ENCODE results near the gene CD79B. TPM values are rescaled to one million over a fixed set of nuclear protein-coding genes. Genes with fewer than 3 reads are reported as not detected.
"Not testable (repeated sequence)": the region's sequence is repeated elsewhere in the genome, so short reads cannot be mapped to it uniquely, and the experiment has no call there.

CD79B gene
- total RNA-seq, 1 experiment from 2014 or later: not detected

DNA sequence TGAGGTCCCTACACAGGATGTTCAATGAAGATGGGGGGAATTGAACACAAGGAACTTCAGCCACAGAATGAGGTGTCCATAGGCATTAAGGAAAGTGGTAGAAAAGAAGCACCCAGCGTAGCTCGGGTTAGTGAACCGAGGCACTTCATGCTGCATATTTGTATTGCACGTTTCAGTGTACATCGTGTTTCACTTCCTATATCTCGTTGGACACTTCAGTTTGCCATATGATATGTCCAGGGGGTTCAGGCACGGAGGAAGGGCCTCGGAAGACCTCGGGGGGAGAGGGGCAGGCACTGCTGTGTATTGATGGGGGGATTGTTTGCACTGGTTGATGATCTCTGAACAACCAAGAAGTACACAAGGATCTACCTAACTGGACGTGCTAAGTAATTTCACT, 16.4 kb downstream of the CD79B start:
- not testable (repeated sequence) for DNase-seq (ENCODE audit: extremely low read depth, low read depth)

DNA sequence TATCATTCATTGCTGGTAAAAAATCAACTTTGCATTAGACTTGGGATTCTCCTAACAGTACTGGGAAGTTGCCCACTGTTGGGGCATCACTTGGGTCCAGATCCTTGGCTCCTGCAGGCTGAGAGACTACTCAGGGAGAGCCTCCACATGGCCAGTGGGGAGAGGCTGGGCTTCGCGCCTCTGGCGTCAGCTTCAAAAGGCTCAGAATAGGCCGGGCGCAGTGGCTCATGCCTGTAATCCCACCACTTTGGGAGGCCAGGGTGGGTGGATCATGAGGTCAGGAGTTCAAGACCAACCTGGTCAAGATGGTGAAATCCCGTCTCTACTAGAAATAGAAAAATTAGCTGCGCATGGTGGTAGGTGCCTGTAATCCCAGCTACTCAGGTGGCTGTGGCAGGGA, 17.7 kb downstream of the CD79B start:
- DNase-seq (ENCODE audit: extremely low read depth, low read depth): no peak

DNA sequence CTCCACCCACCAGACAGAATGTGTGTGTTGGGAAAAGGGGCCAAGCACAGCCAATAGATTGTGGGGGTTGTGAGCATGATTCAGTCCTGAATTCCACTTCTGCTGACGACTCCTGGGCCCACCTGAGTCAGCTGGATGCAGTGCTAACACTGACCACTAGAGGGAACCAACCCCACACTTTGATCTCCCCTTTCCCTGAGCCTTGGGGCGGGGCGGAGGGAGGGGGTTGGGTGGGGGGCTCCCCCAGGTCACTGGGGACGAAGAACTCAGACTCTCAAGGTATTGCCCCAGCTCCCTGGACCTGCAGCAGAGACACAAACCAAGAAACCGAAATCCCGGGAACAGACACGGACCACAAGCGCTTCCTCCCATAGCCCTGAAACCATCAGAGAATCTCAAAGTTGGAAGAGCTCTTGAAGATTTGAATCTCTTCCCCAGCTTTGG, 20.5 kb downstream of the CD79B start:
- DNase-seq (ENCODE audit: extremely low read depth, low read depth): peak; percentile 32

DNA sequence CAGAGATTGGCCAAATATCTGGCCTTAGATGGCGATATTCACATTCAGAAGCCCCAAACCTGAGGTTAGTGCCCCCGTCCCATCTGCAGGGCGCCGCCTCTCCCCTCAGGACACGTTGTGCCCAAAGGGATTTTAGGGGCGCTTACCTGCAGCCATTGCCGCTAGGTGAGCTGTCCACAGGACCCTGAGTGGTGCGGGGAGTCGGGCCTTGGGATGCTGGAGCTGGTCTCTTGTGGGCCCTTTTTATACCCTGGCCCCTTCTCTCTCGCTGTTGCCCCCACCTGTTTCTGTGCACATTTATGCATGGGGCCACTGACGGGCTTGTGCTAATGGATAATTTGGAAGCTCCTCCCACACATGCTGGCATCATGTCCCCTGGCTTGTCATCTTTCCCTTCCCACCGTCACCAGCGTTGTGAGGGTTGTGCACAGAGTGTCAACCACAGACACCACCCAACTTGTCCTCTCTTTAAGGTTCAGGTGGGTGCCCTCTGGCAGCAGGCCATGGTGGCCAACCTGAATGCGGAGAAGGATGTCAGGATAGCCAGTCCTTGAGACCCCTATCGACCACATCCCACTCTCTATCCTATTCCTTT, 21.0 kb downstream of the CD79B start, which contains the start of gene CSHL1:
TSS of gene CSHL1 (minus strand) at position 218 of the 595 bp plus-strand sequence. CDS start at position 156, 62 bp downstream.
- no peak for DNase-seq (ENCODE audit: extremely low read depth, low read depth)

DNA sequence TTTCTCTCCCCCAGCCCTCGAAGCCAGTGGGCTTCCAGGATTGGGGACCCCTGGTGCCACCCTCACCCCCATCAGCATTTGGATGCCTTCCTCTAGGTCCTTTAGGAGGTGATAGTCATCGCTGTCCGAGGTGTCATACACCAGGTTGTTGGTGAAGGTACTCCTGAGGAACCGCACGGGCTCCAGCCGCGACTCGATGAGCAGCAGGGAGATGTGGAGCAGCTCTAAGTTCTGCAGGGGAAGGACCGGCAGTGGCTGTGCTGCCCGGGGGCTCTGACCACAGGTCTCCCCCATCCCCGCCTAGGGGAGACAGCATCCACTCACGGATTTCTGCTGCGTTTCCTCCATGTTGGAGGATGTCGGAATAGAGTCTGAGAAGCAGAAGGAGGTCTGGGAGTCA, 22.0 kb downstream of the CD79B start:
- DNase-seq (ENCODE audit: extremely low read depth, low read depth): no peak

DNA sequence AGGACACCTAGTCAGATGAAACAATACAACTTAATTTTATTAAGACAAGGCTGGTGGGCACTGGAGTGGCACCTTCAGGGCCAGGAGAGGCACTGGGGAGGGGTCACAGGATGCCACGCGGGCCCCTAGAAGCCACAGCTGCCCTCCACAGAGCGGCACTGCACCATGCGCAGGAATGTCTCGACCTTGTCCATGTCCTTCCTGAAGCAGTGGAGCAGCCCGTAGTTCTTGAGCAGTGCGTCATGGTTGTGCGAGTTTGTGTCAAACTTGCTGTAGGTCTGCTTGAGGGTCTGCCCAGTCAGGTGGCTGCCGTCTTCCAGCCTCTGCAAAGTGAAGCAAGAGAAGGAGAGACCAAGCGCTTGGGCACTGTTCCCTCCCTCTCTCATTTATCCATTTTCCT, 22.5 kb downstream of the CD79B start:
- DNase-seq (ENCODE audit: extremely low read depth, low read depth): not testable (repeated sequence)

DNA sequence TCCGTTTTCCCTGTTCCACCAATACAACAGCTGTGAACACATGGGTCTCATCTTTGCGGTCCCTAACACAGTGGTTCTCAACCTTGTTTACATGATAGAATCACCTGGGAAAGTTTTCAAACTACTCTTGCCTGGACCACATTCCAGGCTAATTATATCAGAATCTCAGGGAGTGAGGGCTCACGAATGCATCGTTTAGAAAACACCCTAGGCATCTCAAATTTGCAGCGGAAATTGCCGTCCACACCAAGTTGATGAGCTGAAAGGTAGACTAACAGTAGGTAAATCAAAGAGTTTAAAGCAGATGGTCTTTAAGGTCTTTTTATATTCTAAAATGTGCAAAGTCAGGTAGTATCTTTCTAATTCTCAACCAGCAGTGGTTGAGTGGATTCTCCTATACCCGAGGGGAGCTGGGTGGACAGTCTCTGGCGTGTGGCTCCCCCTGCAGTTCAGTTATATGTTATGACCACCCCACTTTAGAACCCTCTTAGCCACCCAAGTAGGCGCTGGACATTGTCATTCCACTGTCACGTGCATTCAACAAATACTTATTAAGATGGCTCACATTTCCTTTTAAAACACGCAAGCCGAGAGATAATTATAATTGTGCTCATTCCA, 24.9 kb downstream of the CD79B start:
- DNase-seq (ENCODE audit: extremely low read depth, low read depth): not testable (repeated sequence)

DNA sequence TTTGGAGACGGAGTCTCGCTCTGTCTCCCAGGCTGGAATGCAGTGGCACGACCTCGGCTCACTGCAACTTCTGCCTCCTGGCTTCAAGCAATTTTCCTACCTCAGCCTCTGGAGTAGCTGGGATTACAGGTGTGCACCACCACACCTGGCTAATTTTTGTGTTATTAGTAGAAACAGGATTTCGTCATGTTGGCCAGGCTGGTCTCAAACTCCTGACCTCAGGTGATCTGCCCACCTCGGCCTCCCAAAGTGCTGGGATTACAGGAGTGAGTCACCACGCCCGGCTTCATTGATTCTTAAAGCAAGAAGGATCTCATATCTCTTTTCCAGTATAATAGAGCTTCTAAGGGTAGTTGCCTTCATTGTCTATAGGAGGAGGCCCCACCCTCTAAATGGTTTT, 27.3 kb downstream of the CD79B start:
- not testable (repeated sequence) for DNase-seq (ENCODE audit: extremely low read depth, low read depth)

DNA sequence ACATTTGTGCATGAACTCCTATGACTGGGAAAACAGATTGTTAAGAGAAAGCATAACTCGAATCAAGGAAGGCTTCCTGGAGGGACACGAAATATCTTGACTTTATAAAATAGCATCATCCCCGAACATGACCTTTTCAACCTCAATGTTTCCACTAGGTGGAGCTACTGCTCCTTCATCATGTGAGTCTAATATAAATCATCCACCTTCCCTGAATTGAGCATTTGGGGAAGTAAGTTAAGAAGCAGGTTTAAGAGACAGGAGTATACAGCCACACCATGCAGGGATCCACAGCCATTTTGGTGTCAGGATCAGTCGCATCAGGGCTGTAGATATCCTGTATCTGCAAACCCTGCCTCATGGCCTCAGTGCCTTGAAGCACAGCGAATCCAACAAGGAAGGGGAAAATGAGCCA, 28.3 kb downstream of the CD79B start:
- peak; percentile 19 for DNase-seq (ENCODE audit: extremely low read depth, low read depth)

DNA sequence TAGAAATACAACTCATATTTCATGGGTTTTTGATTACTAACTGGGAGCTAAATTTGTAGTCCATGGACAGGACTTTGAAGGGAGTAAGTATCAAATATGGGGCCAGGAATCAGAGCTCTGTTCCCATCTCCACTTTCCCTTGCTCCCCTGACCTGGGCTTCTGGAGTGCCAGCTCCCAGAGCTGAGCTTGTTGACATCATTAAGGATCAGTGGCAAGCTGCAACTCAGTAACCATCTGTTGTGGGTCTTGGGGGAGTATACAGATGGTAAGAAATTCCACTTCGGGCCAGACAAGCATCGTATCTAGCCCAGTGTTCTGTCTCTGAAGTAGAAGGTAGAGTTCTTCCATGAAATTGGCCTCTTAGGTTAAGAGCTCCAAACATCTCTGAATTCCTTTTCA, 30.2 kb downstream of the CD79B start:
- DNase-seq (ENCODE audit: extremely low read depth, low read depth): not testable (repeated sequence)

DNA sequence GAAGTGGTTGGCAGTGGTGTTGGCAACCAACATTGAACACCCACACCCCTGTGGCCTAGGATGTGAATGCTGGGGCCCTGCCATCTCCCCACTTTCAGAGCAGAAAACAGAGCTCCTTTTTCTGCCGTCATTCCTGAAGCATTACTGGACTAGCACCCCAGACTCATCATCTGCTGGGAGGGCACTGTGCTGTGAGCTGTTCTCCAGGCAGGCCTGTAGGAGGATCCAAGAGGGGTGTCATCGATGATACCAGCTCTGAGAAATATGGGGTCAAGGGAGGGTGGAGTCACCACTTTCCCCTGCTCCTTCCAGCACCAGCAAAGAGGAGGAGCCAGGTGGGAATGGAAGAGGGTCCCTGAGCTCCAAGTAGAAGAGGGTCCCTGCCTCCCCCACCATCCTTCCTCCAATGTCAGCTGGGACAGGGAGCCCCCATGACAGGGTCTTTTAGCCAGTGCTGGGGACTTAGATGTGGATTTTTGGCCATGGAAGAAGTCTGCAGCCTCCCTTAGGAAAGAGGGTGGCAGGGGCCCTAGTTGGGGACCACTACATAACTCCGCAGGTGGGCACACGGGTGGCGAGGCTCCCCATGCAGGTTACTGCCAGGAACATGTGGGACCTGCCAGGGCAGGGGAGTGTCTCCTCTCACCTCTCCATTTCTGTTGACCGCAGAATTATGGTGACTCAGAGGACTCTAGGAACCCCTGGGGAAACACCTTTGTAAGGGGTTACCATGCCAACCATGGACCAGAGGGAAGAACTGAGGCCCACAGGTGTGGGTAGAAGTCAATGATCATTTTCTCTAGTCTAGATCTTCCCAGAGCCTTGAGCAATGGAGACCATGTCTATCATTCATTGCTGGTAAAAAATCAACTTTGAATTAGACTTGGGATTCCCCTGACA, 33.0 kb downstream of the CD79B start:
- not testable (repeated sequence) for DNase-seq (ENCODE audit: extremely low read depth, low read depth)

DNA sequence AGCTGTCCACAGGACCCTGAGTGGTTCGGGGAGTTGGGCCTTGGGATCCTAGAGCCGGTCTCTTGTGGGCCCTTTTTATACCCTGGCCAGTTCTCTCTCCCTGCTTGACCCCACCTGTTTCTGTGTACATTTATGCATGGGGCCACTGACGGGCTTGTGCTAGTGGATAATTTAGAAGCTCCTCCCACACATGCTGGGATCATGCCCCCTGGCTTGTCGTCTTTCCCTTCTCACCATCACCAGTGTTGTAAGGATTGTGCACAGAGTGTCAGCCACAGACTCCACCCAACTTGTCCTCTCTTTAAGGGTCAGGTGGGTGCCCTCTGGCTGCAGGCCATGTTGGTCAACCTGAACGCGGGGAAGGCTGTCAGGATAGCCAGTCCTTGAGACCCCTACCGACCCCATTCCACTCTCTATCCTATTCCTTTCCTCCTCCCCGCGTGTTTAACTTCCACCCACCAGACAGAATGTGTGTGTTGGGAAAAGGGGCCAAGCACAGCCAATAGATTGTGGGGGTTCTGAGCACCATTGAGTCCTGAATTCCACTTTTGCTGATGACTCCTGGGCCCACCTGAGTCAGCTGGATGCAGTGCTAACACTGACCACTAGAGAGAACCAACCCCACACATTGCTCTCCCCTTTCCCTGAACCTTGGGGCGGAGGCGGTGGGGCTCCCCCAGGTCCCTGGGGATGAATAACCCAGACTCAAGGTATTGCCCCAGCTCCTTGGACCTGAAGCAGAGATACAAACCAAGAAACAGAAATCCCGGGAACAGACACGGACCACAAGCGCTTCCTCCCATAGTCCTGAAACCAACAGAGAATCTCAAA, 35.4 kb downstream of the CD79B start, which contains the start of gene CSH1:
TSS of gene CSH1 (minus strand) at position 51 of the 831 bp plus-strand sequence. CDS start 63 bp downstream, outside the sequence.
- DNase-seq (ENCODE audit: extremely low read depth, low read depth): not testable (repeated sequence)

DNA sequence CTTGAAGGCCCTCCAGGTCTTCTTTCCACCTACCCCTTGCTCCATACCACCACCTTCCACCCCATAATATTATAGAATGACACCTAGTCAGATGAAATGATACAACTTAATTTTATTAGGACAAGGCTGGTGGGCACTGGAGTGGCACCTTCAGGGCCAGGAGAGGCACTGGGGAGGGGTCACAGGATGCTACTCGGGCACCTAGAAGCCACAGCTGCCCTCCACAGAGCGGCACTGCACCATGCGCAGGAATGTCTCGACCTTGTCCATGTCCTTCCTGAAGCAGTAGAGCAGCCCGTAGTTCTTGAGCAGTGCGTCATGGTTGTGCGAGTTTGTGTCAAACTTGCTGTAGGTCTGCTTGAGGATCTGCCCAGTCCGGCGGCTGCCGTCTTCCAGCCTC, 37.3 kb downstream of the CD79B start:
- not testable (repeated sequence) for DNase-seq (ENCODE audit: extremely low read depth, low read depth)

DNA sequence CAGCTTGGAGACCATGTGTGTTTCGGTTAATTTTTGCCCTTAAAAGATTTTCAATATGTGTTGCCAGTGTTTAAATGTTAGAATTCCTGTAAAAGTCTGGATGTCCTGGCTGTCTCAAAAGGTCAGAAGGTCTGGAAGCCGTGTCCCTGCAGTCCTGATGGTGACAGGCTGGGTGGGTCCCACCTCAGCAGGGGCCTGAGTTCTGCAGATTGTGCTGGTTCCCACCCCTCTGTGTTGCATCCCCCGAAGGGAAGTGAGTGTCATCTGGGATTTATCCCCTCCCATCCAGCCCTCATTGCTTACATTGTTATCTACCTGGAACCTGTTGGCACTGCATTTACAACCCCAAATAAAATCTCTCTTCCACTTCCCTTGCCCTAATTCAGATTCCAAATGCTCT, 38.1 kb downstream of the CD79B start:
- DNase-seq (ENCODE audit: extremely low read depth, low read depth): not testable (repeated sequence)

DNA sequence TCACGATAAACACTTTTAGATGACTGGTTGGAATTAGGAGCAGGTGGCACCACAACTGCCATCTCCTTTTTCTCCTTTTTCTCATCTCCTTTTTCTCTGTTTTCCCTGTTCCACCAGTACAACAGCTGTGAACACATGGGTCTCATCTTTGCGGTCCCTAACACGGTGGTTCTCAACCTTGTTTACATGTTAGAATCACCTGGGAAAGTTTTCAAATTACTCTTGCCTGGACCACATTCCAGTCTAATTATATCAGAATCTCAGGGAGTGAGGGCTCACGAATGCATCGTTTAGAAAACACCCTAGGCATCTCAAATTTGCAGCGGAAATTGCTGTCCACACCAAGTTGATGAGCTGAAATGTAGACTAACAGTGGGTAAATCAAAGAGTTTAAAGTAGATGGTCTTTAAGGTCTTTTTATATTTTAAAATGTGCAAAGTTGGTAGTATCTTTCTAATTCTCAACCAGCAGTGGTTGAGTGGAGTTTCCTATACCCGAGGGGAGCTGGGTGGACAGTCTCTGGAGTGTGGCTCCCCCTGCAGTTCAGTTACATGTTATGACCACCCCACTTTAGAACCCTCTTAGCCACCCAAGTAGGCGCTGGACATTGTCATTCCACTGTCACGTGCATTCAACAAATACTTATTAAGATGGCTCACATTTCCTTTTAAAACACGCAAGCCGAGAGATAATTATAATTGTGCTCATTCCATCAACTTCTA, 39.7 kb downstream of the CD79B start:
- not testable (repeated sequence) for DNase-seq (ENCODE audit: extremely low read depth, low read depth)

DNA sequence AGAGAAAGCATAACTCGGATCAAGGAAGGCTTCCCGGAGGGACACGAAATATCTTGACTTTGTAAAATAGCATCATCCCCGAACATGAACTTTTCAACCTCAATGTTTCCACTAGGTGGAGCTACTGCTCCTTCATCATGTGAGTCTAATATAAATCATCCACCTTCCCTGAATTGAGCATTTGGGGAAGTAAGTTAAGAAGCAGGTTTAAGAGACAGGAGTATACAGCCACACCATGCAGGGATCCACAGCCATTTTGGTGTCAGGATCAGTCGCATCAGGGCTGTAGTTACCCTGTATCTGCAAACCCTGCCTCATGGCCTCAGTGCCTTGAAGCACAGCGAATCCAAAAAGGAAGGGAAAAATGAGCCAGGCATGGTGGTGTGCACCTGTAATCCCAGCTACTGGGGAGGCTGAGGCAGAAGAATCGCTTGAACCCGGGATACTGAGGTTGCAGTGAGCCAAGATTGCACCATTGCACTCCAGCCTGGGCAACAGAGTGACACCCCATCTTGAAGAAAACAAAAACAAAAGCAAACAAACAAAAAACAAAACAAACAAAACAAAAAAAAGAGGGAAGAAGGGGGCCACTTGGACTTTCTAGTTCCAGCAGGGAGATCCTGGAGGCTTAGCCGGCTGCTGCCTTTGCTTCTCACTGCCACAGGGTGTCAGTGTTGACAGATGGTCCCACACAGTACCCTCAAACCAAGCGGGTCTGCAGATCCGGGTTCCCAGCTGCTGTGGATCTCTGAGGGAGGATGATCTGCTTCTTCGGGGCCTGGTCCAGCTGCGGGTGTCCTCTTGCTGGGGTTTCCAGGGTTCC, 42.9 kb downstream of the CD79B start:
- DNase-seq (ENCODE audit: extremely low read depth, low read depth): peak; percentile 27

DNA sequence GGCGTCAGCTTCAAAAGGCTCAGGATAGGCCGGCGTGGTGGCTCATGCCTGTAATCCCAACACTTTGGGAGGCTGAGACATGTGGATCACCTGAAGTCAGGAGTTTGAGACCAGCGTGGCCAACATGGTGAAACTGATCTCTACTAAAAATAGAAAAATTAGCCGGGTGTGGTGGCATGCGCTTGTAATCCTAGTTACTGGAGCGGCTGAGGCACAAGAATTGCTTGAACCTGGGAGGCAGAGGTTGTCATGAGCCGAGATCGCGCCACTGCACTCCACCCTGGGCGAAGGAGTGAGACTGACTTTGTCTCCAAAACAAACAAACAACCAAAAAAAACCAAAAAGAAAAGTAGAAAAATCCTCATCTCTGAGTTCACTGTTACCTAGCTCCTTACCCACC, 47.0 kb downstream of the CD79B start:
- not testable (repeated sequence) for DNase-seq (ENCODE audit: extremely low read depth, low read depth)

DNA sequence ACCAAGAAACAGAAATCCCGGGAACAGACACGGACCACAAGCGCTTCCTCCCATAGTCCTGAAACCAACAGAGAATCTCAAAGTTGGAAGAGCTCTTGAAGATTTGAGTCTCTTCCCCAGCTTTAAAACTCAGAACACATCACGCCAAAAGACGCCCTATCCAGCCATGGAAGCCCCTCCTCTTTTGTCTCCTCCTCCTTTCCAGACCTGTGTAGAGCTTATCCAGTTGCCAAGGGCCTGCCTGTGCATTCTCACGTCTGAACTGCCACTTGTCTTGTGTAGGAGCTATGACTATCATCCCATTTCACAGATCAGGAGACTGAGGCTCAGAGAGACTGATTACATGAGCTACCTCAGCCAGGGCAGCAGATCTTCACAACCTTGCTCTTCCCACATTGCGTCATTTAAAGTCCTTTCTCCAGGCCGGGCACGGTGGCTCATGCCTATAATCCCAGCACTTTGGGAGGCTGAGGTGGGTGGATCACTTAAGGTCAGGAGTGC, 49.5 kb downstream of the CD79B start:
- not testable (repeated sequence) for DNase-seq (ENCODE audit: extremely low read depth, low read depth)

All from NCI-H460 (cell line).